IMR-90 (cell line): Measurements from ENCODE around the gene OR1D5. TPM values are rescaled to one million over a fixed set of nuclear protein-coding genes. Genes with fewer than 3 reads are reported as not detected.
A peak's percentile ranks its signal among the peaks of the same experiment; 100 is the strongest.

Source experiments
- ATAC-seq: fragments of 200-7000 bp; cut with Tn5 transposase; 2 replicates; pipeline ENCODE4 v1.9.1; 2020; ENCODE audit warnings: low read depth, mild to moderate bottlenecking, moderate library complexity
- BruUV-seq: library from RNA; stranded (reverse); fragments of 400-500 nt; replicated peaks from 2 replicates; lab custom pipeline; 2021; lab: Mats Ljungman, UMichigan
- CTCF ChIA-PET: fragments of 300-600 bp; formaldehyde crosslinking; extraction: SDS; loops from one replicate; lab custom pipeline; 2021; ENCODE audit warnings: antibody characterized with exemption; lab: Yijun Ruan, JAX
- POLR2A ChIA-PET: fragments of 300-600 bp; sonication (Branson Sonifier 250); formaldehyde crosslinking; loops from one replicate; lab custom pipeline; 2022; ENCODE audit warnings: antibody characterized with exemption; ENCODE audit not compliant: unreplicated experiment; lab: Charles Lee
- DNase-seq: peaks from one replicate; pipeline ENCODE4 v3.0.0; 2013
- H2AFZ ChIP-seq: replicated peaks from 2 replicates; pipeline ENCODE3; 2013; ENCODE audit warnings: low read length, mild to moderate bottlenecking; ENCODE audit not compliant: poor library complexity
- H2AK5ac ChIP-seq: 2 replicates; pipeline ENCODE4 v1.6.1; 2013; ENCODE audit warnings: low read depth, low read length, inconsistent platforms
- H2AK9ac ChIP-seq: replicated peaks from 2 replicates; pipeline ENCODE3; 2013; ENCODE audit warnings: mild to moderate bottlenecking, low read depth, low read length, moderate library complexity; ENCODE audit not compliant: poor library complexity
- H2BK120ac ChIP-seq: 2 replicates; pipeline ENCODE4 v1.6.1; 2013; ENCODE audit warnings: low read depth, low read length, inconsistent platforms
- H2BK15ac ChIP-seq: 3 replicates; pipeline ENCODE4 v1.6.1; 2013; ENCODE audit warnings: low read depth, low read length, inconsistent platforms
- H2BK20ac ChIP-seq: 2 replicates; pipeline ENCODE4 v1.6.1; 2013; ENCODE audit warnings: low read depth, mild to moderate bottlenecking, inconsistent platforms, low read length, moderate library complexity
- H2BK5ac ChIP-seq: 2 replicates; pipeline ENCODE4 v1.6.1; 2013; ENCODE audit warnings: mild to moderate bottlenecking, low read depth, low read length, inconsistent platforms; ENCODE audit not compliant: poor library complexity, severe bottlenecking
- H3K14ac ChIP-seq: replicated peaks from 2 replicates; pipeline ENCODE4 v1.6.1; 2013; ENCODE audit warnings: low read depth, low read length, inconsistent platforms
- H3K18ac ChIP-seq: 2 replicates; pipeline ENCODE4 v1.6.1; 2013; ENCODE audit warnings: low read depth, low read length, control low read depth
- H3K23ac ChIP-seq: 2 replicates; pipeline ENCODE4 v1.6.1; 2013; ENCODE audit warnings: low read depth, low read length, inconsistent platforms
- H3K27ac ChIP-seq: 2 replicates; pipeline ENCODE4 v1.5.1; 2013; ENCODE audit warnings: mild to moderate bottlenecking, control low read depth, low read length; ENCODE audit not compliant: insufficient read depth
- H3K27me3 ChIP-seq: 2 replicates; pipeline ENCODE4 v1.6.1; 2013; ENCODE audit warnings: low read length; ENCODE audit not compliant: control insufficient read depth, insufficient read depth
- H3K36me3 ChIP-seq: 2 replicates; pipeline ENCODE4 v1.6.1; 2013; ENCODE audit warnings: low read length, mixed read lengths; ENCODE audit not compliant: control insufficient read depth, insufficient read depth
- H3K4ac ChIP-seq: 2 replicates; pipeline ENCODE4 v1.6.1; 2013; ENCODE audit warnings: low read depth, low read length, inconsistent platforms
- H3K4me1 ChIP-seq: 2 replicates; pipeline ENCODE4 v1.6.1; 2013; ENCODE audit warnings: low read length, mixed read lengths; ENCODE audit not compliant: control insufficient read depth, insufficient read depth
- H3K4me2 ChIP-seq: 2 replicates; pipeline ENCODE4 v1.6.1; 2013; ENCODE audit warnings: low read depth, mild to moderate bottlenecking, control low read depth, low read length, moderate library complexity
- H3K4me3 ChIP-seq: 2 replicates; pipeline ENCODE4 v1.5.1; 2013; ENCODE audit warnings: low read depth, mild to moderate bottlenecking, control low read depth, low read length, moderate library complexity; ENCODE audit not compliant: insufficient read depth
- H3K56ac ChIP-seq: 2 replicates; pipeline ENCODE4 v1.6.1; 2013; ENCODE audit warnings: low read length, inconsistent platforms; ENCODE audit not compliant: insufficient read depth; ENCODE audit errors: extremely low read depth
- H3K79me1 ChIP-seq, 2 experiments: 2 replicates each; pipeline ENCODE4 v1.6.1; 2013; ENCODE audit warnings: low read length in 2 of 2, inconsistent platforms in 1 of 2, low read depth in 1 of 2
- H3K9ac ChIP-seq: 2 replicates; pipeline ENCODE4 v1.6.1; 2013; ENCODE audit warnings: low read depth, low read length, control low read depth
- H3K9me1 ChIP-seq: 2 replicates; pipeline ENCODE4 v1.6.1; 2013; ENCODE audit warnings: low read length, inconsistent platforms; ENCODE audit not compliant: insufficient read depth
- H3K9me3 ChIP-seq: 2 replicates; pipeline ENCODE4 v1.6.1; 2013; ENCODE audit warnings: low read length; ENCODE audit not compliant: control insufficient read depth, insufficient read depth
- H4K20me1 ChIP-seq: 2 replicates; pipeline ENCODE4 v1.6.1; 2013; ENCODE audit warnings: low read length, inconsistent platforms; ENCODE audit not compliant: insufficient read depth
- H4K5ac ChIP-seq: 2 replicates; pipeline ENCODE4 v1.6.1; 2013; ENCODE audit warnings: mild to moderate bottlenecking, low read depth, low read length, control low read depth
- H4K8ac ChIP-seq, 2 experiments: 2 replicates each; pipeline ENCODE4 v1.6.1; 2013; ENCODE audit warnings: low read depth in 2 of 2, low read length in 2 of 2, control low read depth in 1 of 2, inconsistent platforms in 1 of 2
- H4K91ac ChIP-seq: 2 replicates; pipeline ENCODE4 v1.6.1; 2013; ENCODE audit warnings: low read depth, low read length, inconsistent platforms; ENCODE audit not compliant: insufficient read depth
- CTCF ChIP-seq: conservative IDR thresholded peaks from 2 replicates; pipeline ENCODE4 v1.5.1; 2012; ENCODE audit warnings: mild to moderate bottlenecking, low read depth, low read length, improper control_type of control experiment
- MAFK ChIP-seq: IDR thresholded peaks from 2 replicates; pipeline ENCODE4 v1.6.1; 2012; ENCODE audit warnings: low read depth, low read length, improper control_type of control experiment
- MAZ ChIP-seq: IDR thresholded peaks from 2 replicates; pipeline ENCODE4 v1.6.1; 2012; ENCODE audit warnings: low read depth, mild to moderate bottlenecking, low read length, improper control_type of control experiment, moderate library complexity, borderline replicate concordance
- MXI1 ChIP-seq: IDR thresholded peaks from 2 replicates; pipeline ENCODE4 v1.6.1; 2012; ENCODE audit warnings: low read depth, mild to moderate bottlenecking, low read length, moderate library complexity, borderline replicate concordance
- NFE2L2 ChIP-seq: fragments of 150-350 bp; IDR thresholded peaks from 2 replicates; pipeline ENCODE4 v1.6.1; 2016; ENCODE audit warnings: low read depth, mild to moderate bottlenecking, low read length
- POLR2A ChIP-seq: IDR thresholded peaks from 2 replicates; pipeline ENCODE4 v1.6.1; 2012; ENCODE audit warnings: mild to moderate bottlenecking, low read depth, low read length
- RCOR1 ChIP-seq: IDR thresholded peaks from 2 replicates; pipeline ENCODE4 v1.6.1; 2012; ENCODE audit warnings: mild to moderate bottlenecking, low read length, improper control_type of control experiment; ENCODE audit not compliant: insufficient replicate concordance
- SMC3 ChIP-seq: fragments of 150-350 bp; IDR thresholded peaks from 2 replicates; pipeline ENCODE4 v1.6.1; 2016; ENCODE audit warnings: low read depth, mild to moderate bottlenecking, antibody characterized with exemption, low read length, moderate library complexity
- USF2 ChIP-seq: fragments of 150-350 bp; IDR thresholded peaks from 2 replicates; pipeline ENCODE4 v1.6.1; 2017; ENCODE audit warnings: mild to moderate bottlenecking, antibody characterized with exemption, low read length, low read depth
- WGBS, 2 experiments: methylation state at CpG; one replicate each; pipeline versions ENCODE4 v1.1.5 to v1.1.7; 2013; ENCODE audit warnings: missing lambda C conversion rate in 2 of 2; ENCODE audit not compliant: insufficient read length in 1 of 2; ENCODE audit errors: extremely low coverage in 2 of 2; 5-methylcytosine and 5-hydroxymethylcytosine counted together
- dilution Hi-C: fragments of 300-500 bp; cut with HindIII; formaldehyde crosslinking; loops from one replicate; pipeline ENCODE4 v1.14.3; 2018; ENCODE audit warnings: low sequenced_read_pairs; ENCODE audit not compliant: unreplicated experiment
- in situ Hi-C: fragments of 300-500 bp; cut with MboI; formaldehyde crosslinking; loops from 3 replicates; pipeline ENCODE4 v1.14.3; 2019; ENCODE audit warnings: low sequenced_read_pairs, inconsistent platforms, mixed read lengths
- intact Hi-C: fragments of 100-400 bp; cut with micrococcal nuclease; formaldehyde crosslinking; loops from 2 replicates; pipeline ENCODE4 v1.10.0; 2022
- polyA plus RNA-seq, 3 experiments: library from polyadenylated mRNA; depleted of rRNA; stranded (reverse); fragments of >200 nt; gene quantifications; 2 replicates each; pipeline ENCODE4 v1.2.3, GENCODE V29; 2012; ENCODE audit warnings: low replicate concordance in 1 of 3
- total RNA-seq: library from RNA; depleted of rRNA; stranded (reverse); fragments of >200 nt; gene quantifications from 2 replicates; pipeline ENCODE4 v1.2.3, GENCODE V29; 2012

The OR1D5 gene
- total and polyA plus RNA-seq, 2 of the 4 experiments (the other 2 are of a cell fraction) = not detected

- H3K36me3 ChIP-seq = no peaks in the 10 kb centered on the region
- ChIA-PET POLR2A (no interaction called here), CTCF (no interaction called here)
- H3K27ac ChIP-seq = no peak overlapping the region
- dilution Hi-C loops (no loop called here), in situ Hi-C loops (loop anchor here (25.0 kb wide), 1 partner anchor 773 kb away; the partner anchor contains the start of gene ITGAE), intact Hi-C loops (no loop called here)
- no peak overlapping the region for H2AK5ac ChIP-seq
- H2BK5ac ChIP-seq = no peak overlapping the region
- DNase-seq (no peak), ATAC-seq (no peak)
- no peak overlapping the region for H2BK15ac ChIP-seq
- H3K9ac ChIP-seq = no peak overlapping the region
- no peak overlapping the region; the same call in 1 of the 2 replicates for H3K14ac ChIP-seq
- TF ChIP-seq POLR2A (no peak), USF2 (no peak), CTCF (no peak), SMC3 (no peak), MAFK (no peak), NFE2L2 (no peak), MXI1 (no peak), MAZ (no peak), RCOR1 (no peak)
- H3K4me2 ChIP-seq = no peak overlapping the region
- H2AK9ac ChIP-seq = peak overlapping the region; percentile 28
- no peak overlapping the region for H3K23ac ChIP-seq
- peak overlapping the region; percentile 61 for H2AFZ ChIP-seq
- BruUV-seq = no TSS peak
- H3K9me1 ChIP-seq = no peaks in the 10 kb centered on the region
- no peak overlapping the region for H3K4ac ChIP-seq
- H3K4me3 ChIP-seq = no peak overlapping the region
- H2BK20ac ChIP-seq = no peak overlapping the region
- no peak overlapping the region for H3K18ac ChIP-seq
- H3K79me1 ChIP-seq = no peaks in the 10 kb centered on the region
- H4K8ac ChIP-seq = no peak overlapping the region
- H3K9me3 ChIP-seq = peaks cover 9% of the 10 kb centered on the region
- H3K27me3 ChIP-seq = no peaks in the 10 kb centered on the region; the same call in 1 of the 2 replicates
- H4K91ac ChIP-seq = no peak overlapping the region
- H2BK120ac ChIP-seq = no peak overlapping the region
- 40% methylated on average over 2 of the region's 5 CpGs; no CpG with 5 or more reads in 1 of the 2 experiments for WGBS, 2 experiments
- H3K4me1 ChIP-seq = no peaks in the 10 kb centered on the region
- no peaks in the 10 kb centered on the region; the same call in 1 of the 2 replicates for H4K20me1 ChIP-seq
- no peak overlapping the region for H3K56ac ChIP-seq
- no peak overlapping the region for H4K5ac ChIP-seq
Observed at GRCh38 chr17:3038941-3039340, 24.5 kb downstream of the OR1D5 start.
